Peyer's patch (tissue), 4 donors: ENCODE data around the gene PSAP.

Experiments used
- CTCF ChIP-seq, 6 experiments: fragments of 450-650 bp in 4 of 6; fragments of 200-600 bp in 2 of 6; sonication (generic) in 1 of 6; IDR thresholded peaks; one replicate each; pipeline ENCODE4 v1.5.1; 2017 to 2019; ENCODE audit warnings: antibody characterized with exemption in 6 of 6, mild to moderate bottlenecking in 3 of 6, moderate library complexity in 1 of 6
- POLR2A ChIP-seq, 2 donors: fragments of 450-650 bp; IDR thresholded peaks; one replicate each; pipeline ENCODE4 v1.5.1; 2017; ENCODE audit warnings: antibody characterized with exemption in 2 of 2, mild to moderate bottlenecking in 2 of 2, moderate library complexity in 2 of 2

- TF ChIP-seq CTCF (IDR thresholded peaks at IDR 0.05) (no peak), POLR2A (IDR thresholded peaks at IDR 0.05) (no peak)
These were observed 869 bp downstream of the PSAP start for GRCh38 chr10:71850021-71850742.
